T-helper 1 cell treated with Interleukin-12 subunit alpha and Interleukin-12 subunit beta and Interleukin-4 antibody, amounts not matched to agents 30 ng/mL and 1 ng/mL, for 36 hours (primary cell): ENCODE results near the gene L2HGDH. TPM values are rescaled to one million over a fixed set of nuclear protein-coding genes. Genes with fewer than 3 reads are reported as not detected.

Experiments
- intact Hi-C: fragments of 100-400 bp; cut with micrococcal nuclease; formaldehyde crosslinking; loops from one replicate; pipeline ENCODE4 v1.15.1; 2024
- total RNA-seq: library from RNA; stranded (reverse); gene quantifications from 2 replicates; pipeline ENCODE4 v1.2.3, GENCODE V29; 2022

L2HGDH gene
- total RNA-seq, 1 donor from 2014 or later = 11.6 TPM

DNA sequence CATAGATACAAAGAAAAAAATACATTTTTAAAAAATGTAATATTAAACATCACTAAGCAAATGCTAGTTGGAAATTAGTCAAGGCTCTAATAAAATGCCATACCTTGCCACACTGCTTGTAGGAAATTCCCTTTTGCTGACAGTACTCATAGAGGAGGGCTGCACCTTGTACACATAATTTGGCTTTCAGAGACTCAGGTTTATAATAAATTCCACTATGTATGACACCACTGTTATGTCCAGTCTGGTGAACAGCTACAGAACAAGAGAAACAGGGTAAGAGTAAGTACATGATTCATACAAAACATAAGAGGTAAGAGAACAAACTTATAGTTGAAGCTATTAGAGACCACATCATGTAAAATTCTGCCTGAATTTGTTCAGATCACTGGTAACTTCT, 10.1 kb downstream of the L2HGDH start:
- intact Hi-C loops = no loop called here

DNA sequence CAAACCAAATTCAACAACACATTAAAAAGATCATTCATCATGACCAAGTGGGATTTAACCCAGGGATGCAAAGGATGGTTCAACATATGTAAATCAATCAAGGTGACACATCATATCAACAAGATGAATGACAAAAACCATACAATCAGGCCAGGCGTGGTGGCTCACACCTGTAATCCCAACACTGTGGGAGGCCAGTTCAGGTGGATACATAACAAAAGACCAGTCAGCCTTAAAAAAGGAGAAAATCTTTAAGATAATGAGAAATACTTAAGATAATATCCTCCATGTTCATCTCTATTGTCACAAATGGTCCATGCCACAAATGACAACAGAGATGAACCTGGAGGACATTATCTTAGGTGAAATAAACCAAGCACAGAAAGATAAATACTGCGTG, 12.4 kb downstream of the L2HGDH start:
- intact Hi-C loops = no loop called here

DNA sequence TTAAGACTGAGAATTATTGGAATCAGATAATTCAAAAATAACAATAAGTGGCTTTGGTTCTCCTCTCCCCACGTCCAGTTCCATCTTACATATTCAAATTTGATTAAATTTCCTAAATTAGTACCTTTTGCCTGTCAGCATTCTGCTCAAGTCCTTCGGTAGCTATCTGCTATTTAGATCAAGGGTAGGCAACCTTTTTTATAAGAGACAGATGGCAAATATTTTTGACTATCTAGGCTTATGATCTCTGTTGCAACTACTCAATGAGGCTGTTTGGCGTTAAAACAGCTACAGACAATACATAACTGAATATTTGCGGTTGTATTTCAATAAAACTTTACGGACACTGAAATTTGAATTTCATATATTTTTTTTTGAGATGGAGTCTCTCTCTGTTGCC, 21.7 kb downstream of the L2HGDH start:
- intact Hi-C loops = no loop called here

DNA sequence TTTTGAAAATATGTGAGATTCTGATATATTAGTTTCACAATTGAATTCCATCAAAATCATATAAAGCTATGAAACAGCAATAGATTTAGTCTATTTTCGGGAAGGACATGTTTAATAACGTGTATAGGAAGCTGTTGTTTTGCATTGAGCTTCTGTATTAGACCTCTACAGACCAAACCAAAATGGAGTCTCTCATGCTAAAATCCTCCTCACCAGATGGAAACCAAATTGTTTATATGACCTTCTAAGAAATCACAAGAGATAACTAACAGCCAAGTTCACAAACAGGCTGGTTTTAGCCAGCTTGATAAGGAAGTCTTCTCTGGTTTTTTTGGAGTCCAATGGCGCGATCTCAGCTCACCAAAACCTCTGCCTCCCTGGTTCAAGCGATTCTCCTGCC, 23.9 kb downstream of the L2HGDH start:
- intact Hi-C loops = no loop called here

DNA sequence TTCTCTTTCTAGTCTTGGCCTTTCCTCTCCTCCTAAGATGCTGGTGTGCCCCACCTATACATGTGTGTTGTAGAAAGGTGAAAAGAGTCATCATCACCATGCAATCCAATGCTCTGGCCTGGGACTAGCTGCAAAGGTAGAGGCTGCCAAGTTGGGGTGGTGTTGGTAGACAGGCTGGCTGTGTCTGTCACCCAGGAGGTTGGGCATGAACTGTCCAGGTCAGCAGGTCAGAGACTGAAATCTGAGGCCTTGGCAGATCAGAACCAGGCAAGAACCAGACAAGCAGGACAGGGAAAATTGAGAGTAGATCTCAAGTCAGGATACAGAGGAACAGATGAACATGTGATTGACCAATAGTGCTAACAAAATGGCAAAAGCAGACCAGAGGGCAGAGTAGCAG, 26.2 kb downstream of the L2HGDH start:
- intact Hi-C loops = no loop called here

DNA sequence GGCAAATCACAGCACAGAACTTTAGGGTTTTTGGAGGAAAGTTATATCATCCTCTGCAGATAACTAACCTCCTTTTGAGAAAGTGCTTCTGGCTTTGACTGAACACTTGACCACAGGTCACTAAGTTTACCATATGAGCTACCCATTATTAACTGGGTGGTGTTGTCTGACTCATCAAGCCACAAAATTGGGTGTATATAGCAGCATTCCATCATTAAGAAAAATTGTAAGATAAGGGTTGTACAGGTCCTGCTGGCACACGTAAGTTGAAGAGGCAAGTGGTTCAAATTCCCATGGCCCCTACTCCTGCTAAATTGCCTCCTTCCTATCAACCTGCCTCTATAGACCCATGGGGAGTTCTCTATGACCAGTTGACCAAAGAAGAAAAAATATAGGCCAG, 39.5 kb downstream of the L2HGDH start:
- intact Hi-C loops = no loop called here

DNA sequence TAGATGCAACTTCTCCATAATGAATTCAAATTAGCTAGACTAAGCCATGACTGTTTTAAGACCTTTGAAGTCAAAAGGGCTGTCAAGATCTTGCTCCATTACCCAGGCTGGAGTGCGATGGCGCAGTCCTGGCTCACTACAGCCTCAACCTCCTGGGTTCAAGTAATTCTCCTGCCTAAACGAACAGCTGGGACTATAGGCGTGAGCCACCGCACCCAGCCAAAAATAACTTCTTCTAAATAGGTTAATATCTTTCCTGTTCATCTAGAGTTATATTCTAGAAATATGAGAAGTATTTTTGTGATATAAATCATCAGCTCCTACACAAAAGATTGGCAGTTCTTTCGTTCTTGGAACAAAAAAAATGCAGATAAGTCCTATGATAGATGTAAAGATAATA, 41.1 kb downstream of the L2HGDH start:
- intact Hi-C loops = no loop called here

DNA sequence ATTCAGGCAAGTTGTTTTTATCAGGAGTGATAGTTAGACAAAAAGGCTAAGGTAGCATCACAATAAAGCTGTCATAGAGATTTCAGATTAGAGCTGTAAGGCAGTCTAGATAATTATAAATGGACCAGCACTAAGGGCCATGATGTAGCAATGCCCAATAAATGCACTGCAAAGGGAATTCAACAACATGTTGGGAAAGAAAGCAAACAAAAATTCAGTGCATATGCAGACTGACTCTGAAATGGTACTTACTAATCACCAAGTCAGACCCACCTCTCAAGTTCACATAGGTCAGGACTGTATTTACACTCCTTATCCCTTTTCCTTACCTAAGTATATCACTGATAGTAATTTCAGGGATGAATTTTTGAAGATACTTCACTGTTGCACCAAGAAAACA, 47.0 kb downstream of the L2HGDH start:
- intact Hi-C loops = no loop called here

DNA sequence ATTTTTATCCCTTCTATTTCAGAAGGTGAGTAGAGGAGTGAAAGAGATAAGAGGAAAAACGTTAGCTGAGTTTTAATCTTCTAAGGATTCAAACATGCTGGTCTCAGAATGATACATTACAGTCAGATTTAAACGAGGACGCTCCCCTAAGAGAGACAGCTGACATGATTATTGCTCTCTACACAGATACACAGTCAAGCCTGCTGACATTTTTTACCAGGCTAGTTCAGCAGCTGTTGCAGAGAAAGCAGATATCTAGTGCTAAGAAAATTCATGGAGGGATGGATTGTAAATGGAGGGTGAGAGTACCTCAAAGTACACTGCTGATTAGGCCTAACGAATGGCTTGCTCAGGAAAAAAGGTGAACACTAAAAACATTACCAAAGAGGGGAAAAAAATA, 48.7 kb downstream of the L2HGDH start:
- intact Hi-C loops = no loop called here

DNA sequence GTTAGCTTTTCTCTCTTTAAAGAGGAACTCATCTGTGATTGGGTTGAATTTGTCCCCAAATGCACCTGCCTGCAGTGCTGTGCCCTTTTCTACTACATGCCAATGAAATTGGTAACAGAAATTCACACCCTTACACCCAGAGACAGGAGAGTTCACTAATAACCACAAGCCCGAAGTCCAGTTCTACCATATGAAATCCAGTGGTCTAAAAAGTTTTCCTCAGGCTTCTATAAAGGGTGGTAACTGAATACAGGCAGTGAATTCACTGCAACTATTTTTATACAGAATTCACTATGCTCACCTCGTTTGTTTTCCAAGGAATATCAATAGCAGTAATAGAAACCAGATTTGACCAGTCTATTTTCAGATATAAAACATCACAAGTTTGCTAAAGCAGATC, 49.2 kb downstream of the L2HGDH start:
- intact Hi-C loops = no loop called here

DNA sequence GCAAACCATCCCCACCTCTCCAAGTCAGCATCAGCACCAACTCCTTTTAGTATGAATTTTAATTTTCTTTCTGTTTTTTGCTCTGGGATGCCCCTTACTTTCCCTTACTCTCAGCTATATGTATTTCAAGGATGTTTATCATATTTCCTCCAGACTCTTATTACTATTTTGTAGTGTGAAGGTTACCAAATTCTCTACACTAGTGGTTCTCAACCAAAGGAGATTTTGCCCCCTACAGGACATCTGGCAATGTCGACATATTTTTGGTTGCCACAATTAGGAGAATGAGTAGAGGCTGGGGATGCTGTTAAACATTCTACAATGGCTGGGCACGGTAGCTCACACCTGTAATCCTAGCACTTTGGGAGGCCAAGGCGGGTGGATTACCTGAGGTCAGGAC, 51.5 kb downstream of the L2HGDH start:
- intact Hi-C loops = loop anchor here (1.0 to 2.0 kb wide), 3 partner anchors 144 to 408 kb away; partner anchors contain the start of genes NEMF and VCPKMT

DNA sequence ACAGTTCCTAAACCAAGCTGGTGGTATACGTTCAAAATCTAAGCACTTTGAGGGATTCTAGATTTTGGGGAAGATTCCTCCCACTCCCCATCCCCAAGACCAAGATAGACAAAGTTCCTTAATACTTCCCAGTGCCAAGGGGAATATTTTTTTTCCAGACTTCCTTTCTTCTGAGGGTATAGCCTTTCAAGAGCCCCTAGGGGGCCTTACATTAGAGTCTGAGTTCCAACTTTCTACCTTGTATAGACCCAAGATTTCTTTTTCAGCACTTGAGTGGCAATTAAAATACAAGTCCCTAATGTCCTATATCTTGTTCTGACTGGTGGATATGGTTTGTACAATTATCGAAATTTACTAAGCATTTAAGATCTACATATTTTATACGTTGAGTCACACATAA, 52.0 kb downstream of the L2HGDH start:
- intact Hi-C loops = loop anchor here (1.0 to 2.0 kb wide), 3 partner anchors 144 to 407 kb away; partner anchors contain the start of genes NEMF and VCPKMT

DNA sequence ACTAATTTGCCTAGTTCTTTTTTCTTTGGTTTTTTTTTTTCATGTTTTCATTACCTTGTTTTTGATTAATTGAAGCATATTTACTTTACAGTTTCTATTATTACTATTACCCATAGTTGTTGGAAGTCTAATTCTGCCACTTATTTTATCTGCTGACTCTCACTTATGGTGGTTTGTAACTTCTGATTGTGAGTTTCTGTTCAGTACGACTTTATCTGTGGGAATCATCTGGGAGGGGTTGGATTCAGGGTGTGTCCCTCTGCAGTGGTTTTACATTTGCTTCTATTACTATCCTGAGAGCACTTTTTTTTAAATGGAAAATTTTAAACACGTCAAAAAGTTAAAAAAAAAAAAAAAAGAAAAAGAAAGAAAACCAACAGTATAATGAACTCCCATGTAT, 54.3 kb downstream of the L2HGDH start:
- intact Hi-C loops = no loop called here

DNA sequence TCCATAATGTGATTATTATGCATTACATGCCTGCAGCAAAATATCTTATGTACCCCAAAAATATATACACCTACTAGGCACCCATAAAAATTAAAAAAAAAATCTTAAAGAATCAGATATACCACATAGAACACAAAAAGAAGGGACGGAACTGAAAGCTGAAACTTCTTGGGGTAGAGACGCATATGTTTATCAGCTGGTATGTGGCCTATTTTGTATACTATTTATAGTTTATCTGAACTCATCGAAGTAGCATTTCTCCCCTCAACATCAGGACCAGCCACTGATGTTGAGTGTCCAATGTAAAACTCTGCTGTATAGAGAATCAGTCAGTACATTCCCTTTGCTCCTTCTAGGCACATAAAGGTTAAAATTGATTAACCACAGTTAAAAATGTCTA, 57.8 kb downstream of the L2HGDH start:
- intact Hi-C loops = no loop called here

DNA sequence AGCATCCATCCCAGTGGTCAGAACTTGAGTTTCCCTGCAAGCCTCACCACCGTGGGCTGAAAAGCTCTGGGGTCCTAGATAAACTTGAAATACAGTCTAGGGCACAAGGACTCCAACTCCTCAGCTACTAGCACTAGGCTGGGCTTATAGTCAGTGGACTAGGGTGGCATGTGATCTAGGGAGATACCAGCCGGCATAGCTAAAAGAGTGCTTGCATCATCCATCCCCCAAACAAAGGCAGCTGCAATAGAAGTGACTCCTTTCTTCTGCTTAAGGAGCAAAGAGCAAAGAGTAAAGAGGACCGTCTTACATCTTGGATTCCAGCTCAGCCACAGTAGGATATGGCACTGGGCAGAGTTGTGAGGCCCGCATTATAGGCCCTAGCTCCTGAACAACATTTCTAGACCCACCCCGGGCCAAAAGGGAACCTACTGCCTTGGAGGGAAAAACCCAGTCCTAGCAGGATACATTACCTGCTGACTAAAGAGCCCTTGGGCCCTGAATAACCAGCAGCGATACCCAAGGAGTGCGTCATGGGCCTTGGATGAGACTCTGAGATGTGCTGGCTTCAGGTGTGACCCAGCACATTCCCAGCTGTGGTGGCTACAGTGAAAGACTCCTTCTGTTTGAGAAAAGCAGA, 62.8 kb downstream of the L2HGDH start:
- intact Hi-C loops = no loop called here

DNA sequence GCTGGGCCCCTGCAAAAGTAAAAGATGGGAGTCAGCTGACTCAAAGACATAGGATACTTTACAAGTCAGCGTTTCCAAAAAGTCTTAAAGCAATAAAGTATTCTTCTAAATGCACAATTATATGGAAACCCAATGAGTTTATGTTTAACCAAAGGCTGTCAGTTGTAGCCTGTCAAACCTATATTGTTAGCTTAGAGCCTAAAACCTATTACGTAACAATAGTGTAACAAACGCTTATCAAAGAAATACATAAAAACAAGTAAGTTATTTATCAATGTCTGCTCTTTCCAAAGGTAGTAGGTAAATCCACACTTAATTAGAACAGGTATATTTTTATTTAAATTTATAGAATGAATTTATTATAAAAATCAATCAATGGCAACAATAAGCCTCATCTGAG, 64.8 kb downstream of the L2HGDH start:
- intact Hi-C loops = no loop called here

DNA sequence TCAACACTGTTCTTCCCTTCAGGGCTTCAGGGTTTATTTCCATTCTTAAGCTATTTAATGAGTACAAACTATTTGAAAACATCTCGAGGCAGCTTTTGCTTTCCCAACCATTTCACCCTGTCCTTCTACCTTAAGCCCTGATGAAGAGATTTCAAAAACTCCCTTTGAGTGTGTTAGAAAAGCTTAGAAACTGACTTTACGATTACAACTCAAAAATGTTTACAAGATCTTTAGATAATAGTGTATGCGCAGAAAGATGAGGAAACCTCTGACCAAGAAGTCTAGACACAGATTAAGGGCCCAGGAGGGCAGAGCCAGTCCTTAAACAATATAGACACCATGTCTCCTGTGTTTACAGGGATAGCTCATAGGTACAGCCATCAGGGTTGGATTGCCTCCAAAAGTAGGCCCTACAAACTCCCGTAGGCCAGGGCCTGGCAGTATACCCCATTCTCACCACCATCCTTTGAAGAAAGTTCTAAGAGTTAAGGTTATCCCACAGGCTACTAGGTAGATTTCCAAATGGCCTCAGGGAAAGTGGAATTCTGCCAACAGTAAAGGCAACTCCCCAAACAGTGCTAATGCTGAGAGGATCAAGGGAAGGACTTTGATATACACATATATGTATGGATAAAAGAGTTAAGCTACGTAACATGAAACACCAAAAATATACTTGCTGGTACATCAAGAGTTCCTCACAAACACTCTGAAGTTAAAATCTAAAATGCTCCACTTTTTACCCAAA, 69.3 kb downstream of the L2HGDH start:
- intact Hi-C loops = no loop called here

DNA sequence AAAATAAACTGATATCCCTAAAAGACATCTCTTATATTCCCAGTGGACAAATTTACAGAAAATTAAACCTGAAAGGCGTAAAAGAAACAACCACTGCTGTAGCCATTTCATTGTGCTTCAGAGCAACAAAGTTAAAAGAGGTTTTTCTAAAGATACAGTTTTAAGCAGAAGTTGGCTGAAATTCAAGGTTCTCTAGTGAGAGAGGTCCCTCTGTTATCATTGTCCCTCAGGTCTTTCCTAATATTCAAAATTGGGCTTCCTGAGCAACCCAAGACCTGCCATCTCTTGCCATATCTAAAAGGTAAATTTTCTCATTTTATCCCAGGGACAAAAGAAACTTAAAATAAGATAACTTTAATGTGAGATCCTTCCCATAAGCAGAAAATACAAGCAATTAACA, 69.9 kb downstream of the L2HGDH start:
- intact Hi-C loops = no loop called here

DNA sequence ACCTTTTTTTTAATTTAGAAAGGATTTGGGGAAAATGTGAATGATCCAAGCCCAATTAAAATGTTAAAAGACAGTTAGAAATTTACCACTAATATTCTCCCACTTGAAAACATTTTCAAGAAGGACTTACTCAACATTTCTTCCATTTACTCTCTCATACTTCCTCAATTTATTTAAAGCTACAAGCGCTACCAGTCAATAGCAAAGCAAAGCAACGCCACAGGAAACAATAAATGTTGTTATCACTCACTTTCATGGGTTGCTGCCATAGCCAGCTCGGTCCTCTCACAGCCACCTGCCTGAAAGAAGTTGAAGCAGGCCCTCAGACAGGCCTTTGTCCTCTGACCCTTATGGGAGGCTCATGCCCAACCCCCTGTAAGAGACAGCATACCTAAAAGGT, 74.6 kb downstream of the L2HGDH start:
- intact Hi-C loops = no loop called here

DNA sequence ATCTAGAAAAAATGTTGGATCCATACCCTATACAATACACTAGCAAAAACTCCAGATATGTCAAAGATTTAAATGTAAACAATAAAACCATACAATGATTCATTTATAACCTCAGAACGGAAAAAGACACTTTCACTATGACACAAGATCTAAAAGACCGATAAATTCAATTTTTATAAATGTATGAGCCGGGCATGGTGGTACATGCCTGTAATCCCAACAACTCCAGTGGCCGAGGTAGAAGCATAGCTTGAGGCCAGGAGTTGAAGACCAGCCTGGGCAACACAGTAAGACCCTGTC, 78.1 kb downstream of the L2HGDH start:
- intact Hi-C loops = loop anchor here (5.0 kb wide), 3 partner anchors 493 to 1613 kb away; partner anchors contain the start of gene NIN

DNA sequence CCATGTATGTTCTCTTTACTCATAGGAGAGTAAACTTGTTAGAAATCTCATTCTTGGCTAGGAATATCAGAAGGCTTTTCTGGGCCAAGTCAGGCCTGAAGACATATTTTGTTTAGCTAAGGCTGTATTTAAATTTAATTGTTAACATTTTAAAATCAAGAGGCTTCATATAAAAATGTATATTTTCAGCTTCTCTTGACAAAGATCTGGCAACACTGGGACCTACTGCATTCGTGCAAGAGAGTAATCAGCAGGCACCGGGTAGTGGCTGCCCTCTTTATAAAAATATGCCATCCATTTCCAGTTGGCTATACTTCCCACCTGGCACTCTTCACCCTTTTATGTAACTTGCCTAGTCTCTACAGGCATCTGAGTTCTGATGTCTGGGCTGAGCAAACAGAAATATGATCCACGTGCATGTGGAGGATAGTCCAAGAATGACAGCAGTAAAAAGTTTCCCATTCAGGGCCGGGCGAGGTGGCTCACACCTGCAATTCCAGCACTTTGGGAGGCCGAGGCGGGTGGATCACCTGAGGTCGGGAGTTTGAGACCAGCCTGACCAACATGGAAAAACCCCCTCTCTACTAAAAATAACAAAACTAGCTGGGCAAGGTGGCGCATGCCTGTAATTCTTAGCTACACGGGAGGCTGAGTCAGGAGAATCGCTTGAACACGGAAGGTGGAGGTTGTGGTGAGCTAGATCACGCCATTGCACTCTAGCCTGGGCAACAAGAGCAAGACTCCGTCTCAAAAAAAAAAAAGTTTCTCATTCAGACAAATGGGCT, 78.7 kb downstream of the L2HGDH start:
- intact Hi-C loops = loop anchor here (5.0 kb wide), 3 partner anchors 494 to 1614 kb away; partner anchors contain the start of gene NIN

DNA sequence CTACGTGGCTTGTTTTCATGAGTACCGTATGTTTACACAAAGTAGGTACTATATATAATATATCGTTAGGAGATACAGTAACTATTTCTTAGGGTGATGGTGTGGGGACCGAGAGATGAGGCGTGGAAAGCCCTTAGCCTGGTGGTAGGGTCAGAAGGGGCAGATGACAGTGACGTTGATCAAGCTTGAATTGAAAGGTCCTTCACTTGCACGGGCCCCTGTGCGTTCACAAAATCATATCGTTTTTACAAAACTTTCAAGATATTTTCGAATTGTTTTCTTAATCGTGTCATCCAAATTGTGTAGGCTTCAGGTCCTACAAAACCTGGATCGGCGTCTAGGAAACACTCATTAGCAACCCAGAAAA, 79.8 kb downstream of the L2HGDH start:
- intact Hi-C loops = loop anchor here (5.0 kb wide), 3 partner anchors 495 to 1615 kb away; partner anchors contain the start of gene NIN
